ENCODE results near the gene MYO16.

The MYO16 gene

GRCh38 chr13:108629181-108629752, at the start of gene MYO16:
TSS of gene MYO16 (plus strand) at chr13:108629611. CDS start at chr13:108629845, 234 bp downstream.
- no peak for DNase-seq

- DNase-seq, result no peak
Measured at GRCh38 chr13:108586826-108587225, 42.6 kb upstream of the MYO16 start.

GRCh38 chr13:108588516-108588915, 40.9 kb upstream of the MYO16 start:
- DNase-seq, result no peak

- no peak for DNase-seq
Measured at GRCh38 chr13:108594153-108594552, 35.3 kb upstream of the MYO16 start.

GRCh38 chr13:108595436-108596274, 33.8 kb upstream of the MYO16 start:
- DNase-seq, result no peak

DNA sequence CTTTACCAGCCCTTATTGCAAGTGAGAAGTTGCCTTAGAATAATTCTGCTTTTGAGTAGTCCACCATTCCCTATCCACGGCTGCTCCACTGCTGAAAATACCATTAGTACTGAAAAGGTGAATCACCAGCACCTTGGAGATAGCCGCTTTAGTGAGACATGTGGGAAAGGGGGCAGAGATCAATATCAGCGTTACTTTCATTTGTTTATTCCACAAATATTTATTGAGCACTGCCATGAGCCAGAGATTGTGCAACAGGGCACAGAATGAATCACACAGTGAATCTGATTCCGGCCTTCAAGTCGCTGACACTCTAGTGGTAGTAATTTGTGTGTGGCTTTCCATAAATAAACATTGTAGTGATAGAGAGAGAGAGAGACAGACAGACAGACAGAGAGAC, 31.5 kb upstream of the MYO16 start:
- DNase-seq, result no peak

DNA sequence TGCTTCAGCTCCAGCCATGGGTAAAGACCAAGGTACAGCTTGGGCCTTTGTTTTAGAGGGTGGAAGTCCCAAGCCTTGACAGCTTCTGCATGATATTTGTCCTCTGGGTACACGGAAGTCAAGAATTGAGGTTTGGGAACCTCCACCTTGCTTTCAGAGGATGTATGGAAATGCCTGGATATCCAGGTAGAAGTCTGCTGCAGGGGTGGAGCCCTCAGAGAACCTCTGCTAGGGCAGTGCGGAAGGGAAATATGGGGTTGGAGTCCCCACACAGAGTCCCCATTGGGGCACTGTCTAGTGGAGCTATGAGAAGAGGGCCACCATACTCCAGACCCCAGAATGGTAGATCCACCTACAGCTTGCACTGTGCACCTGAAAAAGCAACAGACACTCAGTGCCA, 23.0 kb upstream of the MYO16 start:
- no peak for DNase-seq

DNA sequence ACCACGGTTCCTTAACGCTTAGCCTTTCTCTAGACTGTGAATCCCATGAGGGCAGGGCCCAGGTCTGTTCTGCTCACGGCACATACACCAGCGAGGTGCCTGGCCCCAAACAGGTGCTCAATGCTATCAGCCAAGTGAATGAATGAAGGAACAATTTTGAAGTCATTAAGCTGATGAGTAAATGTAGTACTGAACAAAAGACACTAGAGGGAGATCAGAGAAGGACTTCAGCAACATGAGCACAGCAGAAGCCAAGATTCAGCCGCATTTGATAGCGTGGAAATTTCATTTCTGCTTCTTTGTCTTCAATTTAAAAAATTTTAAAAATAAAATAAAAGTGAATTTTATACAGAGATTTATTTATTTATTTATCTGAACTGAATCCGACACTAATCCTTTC, 20.1 kb upstream of the MYO16 start:
- no peak for DNase-seq

DNA sequence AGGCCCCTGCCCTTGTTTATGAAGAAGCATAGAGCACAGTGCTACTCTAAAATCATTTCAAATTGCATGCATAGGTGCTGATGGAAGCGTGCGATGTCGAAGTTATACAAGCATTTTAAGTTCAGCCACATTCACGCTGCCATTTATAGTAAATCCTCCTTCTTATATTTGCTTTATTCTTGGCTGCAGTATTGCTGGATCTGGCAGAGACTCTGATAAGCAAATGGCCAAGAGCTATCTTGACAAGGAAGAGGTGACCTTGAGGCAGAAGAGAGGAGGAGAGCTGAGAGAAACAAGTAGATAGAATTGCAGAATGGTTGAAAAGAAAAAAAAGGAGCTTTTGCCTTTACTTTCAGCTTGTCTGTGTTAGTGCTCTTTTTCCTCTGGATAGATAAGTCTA, 18.9 kb upstream of the MYO16 start:
- no peak for DNase-seq

DNA sequence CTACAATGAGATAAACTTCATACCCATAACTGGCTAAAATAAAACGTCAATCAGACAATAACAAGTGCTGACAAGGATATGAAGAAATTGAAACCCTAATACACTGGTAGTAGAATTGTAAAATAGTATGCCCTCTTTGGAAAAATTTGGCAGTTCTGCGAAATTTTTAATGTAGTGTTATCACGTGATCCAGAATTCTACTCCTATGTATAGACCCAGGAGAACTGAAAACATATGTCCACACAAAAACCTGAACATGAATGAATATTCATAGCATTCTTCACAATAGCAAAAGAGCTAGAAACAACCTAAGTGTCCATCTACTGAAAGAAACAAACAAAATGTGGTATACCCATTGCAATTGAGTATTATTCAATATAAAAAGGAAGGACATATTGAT, 14.2 kb upstream of the MYO16 start:
- no peak for DNase-seq

DNA sequence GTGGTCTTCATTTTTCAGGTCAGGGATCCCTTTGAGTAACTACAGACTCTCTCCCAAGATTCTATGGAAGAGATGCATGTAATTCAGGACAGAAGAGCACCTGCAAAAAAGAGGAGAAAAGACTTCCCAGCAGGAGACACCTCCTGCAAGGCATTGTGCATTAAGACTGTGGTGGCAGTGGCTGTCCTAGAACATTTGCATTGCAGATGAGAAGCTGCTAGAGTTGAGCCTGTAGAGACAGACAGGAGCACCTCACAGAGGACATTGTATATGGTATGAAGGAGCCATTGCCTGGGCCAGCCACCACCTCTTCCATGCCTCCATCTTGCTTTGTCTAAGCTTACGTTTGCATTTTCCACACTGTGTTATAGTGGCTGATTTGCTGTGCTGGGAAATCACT, 11.2 kb upstream of the MYO16 start:
- no peak for DNase-seq

DNA sequence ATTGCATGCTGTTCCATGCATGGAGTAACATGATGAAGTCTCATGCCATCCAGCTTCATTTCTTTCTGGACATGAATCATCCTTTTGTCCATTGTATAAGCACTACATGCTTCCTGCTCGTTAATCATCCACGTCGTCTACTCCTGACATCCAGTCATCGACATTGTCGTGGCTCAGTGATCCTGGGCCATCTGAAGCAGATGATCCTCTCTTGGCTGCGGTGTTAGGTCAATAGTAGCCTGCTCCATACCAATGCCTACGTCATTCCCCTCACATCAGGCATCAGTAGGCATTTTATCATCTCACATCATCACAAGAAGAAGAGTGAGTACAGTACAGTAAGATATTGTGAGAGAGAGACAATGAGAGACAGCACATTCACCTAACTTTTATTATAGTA, 7.9 kb upstream of the MYO16 start:
- DNase-seq, result no peak

DNA sequence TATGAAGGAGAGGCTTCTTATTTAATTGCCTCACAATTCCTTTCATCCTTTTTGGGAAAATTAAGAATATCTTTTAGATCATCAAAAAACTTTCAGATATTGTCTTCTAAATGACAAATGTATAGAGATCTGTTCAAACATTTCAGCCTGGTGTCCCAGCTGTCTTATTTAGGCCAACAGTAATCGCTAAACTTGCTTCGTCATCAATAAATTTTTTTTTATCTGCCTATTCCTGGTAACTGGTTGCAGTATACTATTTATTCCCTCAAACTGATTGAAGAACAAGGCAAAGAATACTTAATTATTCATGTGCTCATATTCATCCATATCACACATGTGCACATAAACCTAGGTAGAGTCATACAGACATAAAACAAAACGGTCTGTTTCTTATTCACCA, 5.3 kb upstream of the MYO16 start:
- no peak for DNase-seq

GRCh38 chr13:108624979-108625378, 4.4 kb upstream of the MYO16 start:
- no peak for DNase-seq

DNA sequence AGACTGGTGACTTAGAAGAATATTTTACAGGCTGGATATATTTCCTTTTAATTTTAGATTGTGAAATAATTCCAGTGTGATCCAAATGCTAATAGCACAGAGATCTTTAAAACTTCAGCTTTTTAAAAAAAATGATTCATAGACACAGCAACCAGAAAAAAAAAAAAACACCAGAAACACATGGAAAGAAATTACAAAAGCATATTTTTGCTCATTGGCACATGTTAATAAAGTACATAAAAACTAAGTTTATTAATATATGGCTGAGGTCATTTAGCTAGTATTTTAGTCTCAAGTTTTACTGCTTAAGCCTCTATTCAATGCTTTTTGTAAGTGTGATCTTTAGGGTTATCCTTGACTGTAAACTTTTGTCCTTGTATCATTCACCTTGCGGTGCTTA, 577 bp downstream of the MYO16 start:
- DNase-seq, result no peak

DNA sequence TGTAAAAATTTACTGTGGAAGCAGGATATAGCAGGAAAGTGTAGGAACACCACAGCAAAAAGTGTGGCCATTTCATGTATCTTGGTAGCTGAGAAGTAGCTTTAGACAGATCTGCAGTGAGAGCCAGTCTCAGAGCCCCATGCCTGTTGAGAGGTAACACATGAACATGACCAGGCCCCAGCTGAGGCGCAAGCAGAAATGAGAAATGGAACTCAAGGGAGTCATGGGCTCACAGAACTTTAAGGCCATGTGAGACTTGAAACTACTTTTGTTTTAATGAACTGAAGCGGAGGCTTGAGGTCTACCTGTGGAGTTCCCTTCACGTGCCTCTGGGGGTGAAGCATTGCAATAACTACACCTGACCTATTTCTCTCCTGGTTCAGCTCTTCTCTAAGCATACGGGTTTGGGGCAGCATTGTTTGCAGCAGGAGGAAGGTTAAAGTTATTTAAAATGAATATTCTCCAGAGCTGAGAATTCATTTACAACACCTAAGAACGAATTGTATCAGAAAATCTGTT, 3.3 kb downstream of the MYO16 start:
- DNase-seq, result no peak

GRCh38 chr13:108638901-108639300, 9.5 kb downstream of the MYO16 start:
- DNase-seq, result no peak

DNA sequence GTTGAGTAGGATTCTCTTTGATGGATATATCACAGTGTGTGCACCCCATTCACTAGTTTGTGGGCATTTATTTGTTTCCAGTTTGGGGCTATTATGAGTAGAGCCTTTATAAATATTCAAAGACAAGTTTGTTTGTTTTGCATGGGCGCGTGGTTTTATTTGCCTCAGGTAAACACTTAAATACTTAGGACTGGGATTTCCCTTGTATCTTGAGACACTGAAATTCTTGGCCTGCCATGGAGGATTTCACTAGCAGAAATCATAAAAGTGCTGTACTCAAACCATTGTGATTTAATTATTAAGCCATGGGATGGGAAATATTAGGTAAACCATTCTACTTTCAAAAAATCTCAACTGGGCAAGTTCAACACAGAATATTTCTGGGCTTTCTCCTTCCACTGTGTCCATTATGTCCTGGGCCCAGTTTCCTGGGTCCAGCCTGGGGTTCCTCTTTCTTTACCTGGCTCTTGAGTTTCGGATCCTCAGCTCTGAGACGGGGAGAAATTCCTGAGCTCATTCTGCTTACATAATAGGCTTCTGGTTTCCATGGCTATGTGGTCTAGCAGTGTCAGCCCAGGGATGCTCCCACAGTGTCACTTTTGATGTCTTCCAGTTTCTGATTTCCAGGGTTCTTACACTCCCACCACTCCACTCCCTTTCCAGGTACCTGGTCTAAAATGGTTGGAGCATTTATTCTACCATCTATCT, 14.4 kb downstream of the MYO16 start:
- DNase-seq, result no peak

GRCh38 chr13:108645376-108645775, 16.0 kb downstream of the MYO16 start:
- no peak for DNase-seq

- DNase-seq, result no peak
Measured at GRCh38 chr13:108650271-108650670, 20.9 kb downstream of the MYO16 start.

GRCh38 chr13:108656742-108657141, 27.3 kb downstream of the MYO16 start:
- no peak for DNase-seq

DNA sequence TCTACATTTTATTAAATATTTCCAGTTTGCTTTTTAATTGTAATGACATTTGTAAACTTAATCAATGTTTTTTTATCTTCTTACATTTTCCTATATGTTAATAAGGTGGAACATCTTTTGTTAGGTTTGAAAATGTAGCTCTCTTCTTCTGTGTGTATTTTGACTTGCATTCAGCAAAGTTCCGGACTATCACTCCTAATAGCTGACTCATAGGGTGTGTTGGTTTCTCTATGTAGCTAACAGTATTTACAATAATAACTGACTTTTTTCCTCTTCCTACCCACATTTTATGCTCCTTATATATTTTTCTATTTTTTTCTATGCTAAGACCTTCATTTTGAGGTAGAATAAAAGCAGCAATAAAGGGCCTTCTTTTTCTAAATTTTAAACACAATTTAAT, 28.1 kb downstream of the MYO16 start:
- DNase-seq, result no peak

DNA sequence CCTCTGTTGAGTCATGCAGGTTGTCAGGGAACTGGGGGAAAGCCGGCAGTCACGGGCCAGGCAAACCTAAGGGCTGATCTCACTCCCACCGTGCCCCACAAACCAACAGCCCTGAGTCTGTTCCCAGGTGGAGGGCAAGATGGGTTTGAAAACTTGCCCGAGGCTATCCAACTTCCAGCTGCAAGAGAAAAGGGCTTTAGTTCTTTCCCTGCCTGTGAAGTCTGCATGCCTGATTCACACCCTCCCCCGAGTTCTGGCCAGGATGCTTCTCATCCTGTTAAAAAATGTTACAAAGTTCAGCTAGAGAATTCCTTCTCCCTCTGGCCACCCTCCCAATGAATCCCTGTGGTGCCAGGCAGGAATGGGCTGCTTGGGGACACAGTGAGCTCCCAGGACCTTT, 33.1 kb downstream of the MYO16 start:
- DNase-seq, result no peak

DNA sequence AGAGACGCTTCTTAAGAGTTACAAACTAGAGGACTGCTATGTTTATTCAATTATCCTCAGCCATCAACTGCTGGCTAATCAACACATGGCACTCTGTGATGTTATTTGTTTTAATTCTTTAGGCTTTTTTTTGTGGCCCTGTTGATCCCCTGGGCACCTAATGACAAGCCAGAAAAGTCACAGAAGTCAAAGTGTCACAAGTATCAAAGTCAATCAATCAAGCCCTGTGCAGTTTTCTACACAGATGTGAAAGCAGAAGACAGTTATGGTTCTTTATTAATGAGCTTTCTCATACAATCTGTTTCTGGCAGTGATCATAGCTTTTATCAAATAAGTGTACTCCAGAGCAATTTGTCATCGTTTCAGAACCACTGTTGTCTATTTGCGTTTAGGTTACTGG, 34.3 kb downstream of the MYO16 start:
- DNase-seq, result no peak

Measured in activated CD4-positive, CD25-positive, alpha-beta regulatory T cell (primary cell).